PFSK-1 (cell line): ENCODE results near the gene SIPA1L3.

Source experiments
- FOXP2 ChIP-seq: optimal IDR thresholded peaks from 2 replicates; pipeline ENCODE3; 2011; ENCODE audit warnings: borderline replicate concordance, control low read depth, inconsistent platforms; ENCODE audit not compliant: insufficient read depth; ENCODE audit errors: extremely low read length, extremely low read depth
- POLR2AphosphoS5 ChIP-seq: IDR thresholded peaks from 2 replicates; pipeline ENCODE4 v1.6.1; 2012; ENCODE audit warnings: low read depth, mild to moderate bottlenecking, control low read depth, low read length, moderate library complexity
- REST ChIP-seq, 2 experiments: IDR thresholded peaks; 2 replicates each; pipeline versions ENCODE4 v1.6.1 to v1.8.0; 2011 to 2012; ENCODE audit warnings: low read depth in 2 of 2, low read length in 2 of 2, control low read depth in 1 of 2, inconsistent platforms in 1 of 2, mild to moderate bottlenecking in 1 of 2, moderate library complexity in 1 of 2; ENCODE audit not compliant: insufficient read depth in 1 of 2
- SIN3A ChIP-seq: IDR thresholded peaks from 2 replicates; pipeline ENCODE4 v1.6.1; 2012; ENCODE audit warnings: mild to moderate bottlenecking, low read length, moderate library complexity, borderline replicate concordance; ENCODE audit not compliant: insufficient read depth
- TAF1 ChIP-seq: IDR thresholded peaks from 2 replicates; pipeline ENCODE4 v1.6.1; 2012; ENCODE audit warnings: low read length, control low read depth, borderline replicate concordance; ENCODE audit not compliant: insufficient read depth

SIPA1L3 gene

DNA sequence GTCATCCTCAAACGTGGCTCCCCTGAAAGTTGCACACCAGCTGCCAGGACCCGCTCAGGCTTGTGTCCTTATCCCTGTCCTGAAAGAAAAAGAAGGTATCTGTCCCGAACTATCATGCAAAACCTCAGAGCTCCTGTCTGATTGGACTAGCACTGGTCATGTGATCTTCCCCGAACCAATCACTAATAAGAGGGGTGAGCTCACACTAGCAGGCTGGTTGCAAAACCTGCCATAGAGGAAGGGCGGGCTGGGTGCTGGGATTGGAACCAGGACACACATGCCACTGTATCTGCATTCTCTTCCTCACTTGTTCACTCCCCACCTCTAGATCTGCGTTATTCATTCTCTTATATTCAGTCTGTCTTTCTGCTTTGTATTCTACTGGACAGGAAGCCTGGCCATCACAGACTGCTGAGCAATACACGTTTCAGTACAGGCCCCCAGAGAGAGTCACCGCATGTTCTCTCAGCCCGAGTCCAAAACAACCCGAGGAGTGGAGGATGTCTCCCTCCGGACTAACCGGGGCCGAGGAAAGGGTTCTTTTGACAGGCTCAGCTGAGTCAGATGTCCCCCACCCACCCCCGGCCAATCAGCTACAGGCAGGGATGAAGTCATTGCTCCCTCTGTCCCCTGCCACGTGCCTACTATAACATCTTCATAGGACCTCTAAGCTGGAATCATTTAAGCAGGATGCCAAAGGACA, 97.7 kb downstream of the SIPA1L3 start:
- TF ChIP-seq REST (IDR thresholded peaks at IDR 0.05; ENCODE audit: insufficient read depth in 1 of 2, low read depth in 2 of 2, low read length in 2 of 2) (no peak), SIN3A (0 out of 2 replicates have a peak, but pooled peaks have one; percentile 40), TAF1 (peak; percentile 57; the same call in 1 of the 2 replicates), POLR2AphosphoS5 (peak; percentile 75), FOXP2 (no peak)

- no peak for TF ChIP-seq TAF1
- no peak for TF ChIP-seq FOXP2
- TF ChIP-seq SIN3A = no peak
- no peak for TF ChIP-seq REST (IDR thresholded peaks at IDR 0.05; ENCODE audit: insufficient read depth in 1 of 2, low read depth in 2 of 2, low read length in 2 of 2)
- no peak for TF ChIP-seq POLR2AphosphoS5
Observed at GRCh38 chr19:38005224-38005614, 98.2 kb downstream of the SIPA1L3 start.

DNA sequence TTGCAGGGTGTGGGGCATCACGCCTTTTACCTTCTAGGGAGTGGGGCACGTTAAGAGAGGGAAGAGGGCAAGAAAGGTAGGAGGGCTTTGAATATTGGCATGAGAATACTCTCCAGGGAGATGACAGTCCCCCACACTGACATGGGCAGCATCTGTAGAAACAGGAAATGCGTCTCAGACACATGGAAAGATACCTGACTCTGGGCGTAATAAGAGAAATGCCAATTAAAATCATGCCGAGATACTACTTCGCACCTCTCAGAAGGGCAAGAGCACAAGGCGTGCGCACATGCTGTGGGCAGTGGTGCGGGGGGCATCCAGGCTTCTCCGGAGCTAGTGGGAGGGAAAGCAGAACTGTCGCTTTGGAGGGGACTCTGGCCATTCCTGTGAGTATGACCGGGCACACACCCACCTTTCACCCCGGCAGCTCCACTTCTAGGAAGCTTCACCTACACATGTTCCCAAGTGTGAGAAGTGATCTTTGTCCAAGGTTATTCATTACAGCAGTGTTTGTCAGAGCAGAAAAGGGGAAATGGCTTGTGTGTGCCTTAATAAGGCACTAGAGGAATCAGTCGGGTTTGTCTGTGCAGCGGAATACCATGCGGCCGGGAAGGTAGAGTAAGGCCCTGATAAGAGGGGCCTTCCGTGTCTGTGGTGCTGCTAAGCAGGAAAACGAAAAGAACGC, 99.5 kb downstream of the SIPA1L3 start:
- TF ChIP-seq REST (IDR thresholded peaks at IDR 0.05; ENCODE audit: insufficient read depth in 1 of 2, low read depth in 2 of 2, low read length in 2 of 2) (no peak), FOXP2 (no peak), POLR2AphosphoS5 (no peak), SIN3A (no peak), TAF1 (no peak)

DNA sequence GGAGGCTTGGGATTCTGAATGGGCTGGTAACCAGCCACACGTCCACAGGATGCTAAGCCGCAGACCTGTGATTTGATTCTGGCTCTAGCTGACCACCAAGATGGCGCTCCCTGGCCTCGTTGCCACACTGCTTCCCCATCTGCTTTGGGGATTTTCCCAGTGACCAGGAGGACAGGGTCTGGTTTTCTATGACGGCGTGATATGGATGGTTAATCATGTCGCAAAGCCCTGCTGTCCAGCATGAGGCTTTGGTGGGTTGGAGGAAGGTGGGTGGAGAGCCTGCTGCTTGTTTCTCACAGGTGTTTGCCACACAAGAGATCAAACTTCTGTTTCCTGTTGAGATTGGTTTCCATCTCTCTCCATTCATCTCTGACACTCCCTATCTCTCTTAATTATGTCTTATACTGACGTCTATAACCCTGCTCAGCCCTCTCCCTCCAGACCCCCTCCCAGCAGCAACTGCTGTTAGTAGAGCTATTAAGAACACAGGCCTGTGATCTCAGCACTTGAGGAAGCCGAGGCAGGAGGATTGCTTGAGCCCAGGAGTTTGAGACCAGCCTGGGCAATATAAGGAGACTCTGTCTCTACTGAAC, 102.7 kb downstream of the SIPA1L3 start:
- TF ChIP-seq SIN3A (no peak), POLR2AphosphoS5 (no peak), TAF1 (no peak), REST (IDR thresholded peaks at IDR 0.05; ENCODE audit: insufficient read depth in 1 of 2, low read depth in 2 of 2, low read length in 2 of 2) (no peak), FOXP2 (no peak)

- TF ChIP-seq POLR2AphosphoS5 (no peak), FOXP2 (no peak), REST (IDR thresholded peaks at IDR 0.05; ENCODE audit: insufficient read depth in 1 of 2, low read depth in 2 of 2, low read length in 2 of 2) (no peak), TAF1 (no peak), SIN3A (no peak)
Observed at GRCh38 chr19:38011426-38011825, 104.4 kb downstream of the SIPA1L3 start.
